HCT116 (cell line): Measurements from ENCODE around the gene PSORS1C1. TPM values are rescaled to one million over a fixed set of nuclear protein-coding genes. Genes with fewer than 3 reads are reported as not detected.

Source experiments
- ATAC-seq: fragments of 200-7000 bp; cut with Tn5 transposase; 2 replicates; pipeline ENCODE4 v1.9.1; 2020; ENCODE audit warnings: mild to moderate bottlenecking, moderate library complexity
- BruUV-seq: library from RNA; stranded (reverse); fragments of 400-500 nt; replicated peaks from 2 replicates; lab custom pipeline; 2021; lab: Mats Ljungman, UMichigan
- CTCF ChIA-PET: fragments of 300-600 bp; sonication (Branson Sonifier 250); formaldehyde crosslinking; loops from one replicate; lab custom pipeline; 2021; ENCODE audit warnings: antibody characterized with exemption; lab: Charles Lee
- POLR2A ChIA-PET: fragments of 300-600, 350-600 bp; sonication (Branson Sonifier 250); formaldehyde crosslinking; loops from one replicate; lab custom pipeline; 2021; ENCODE audit warnings: antibody characterized with exemption; lab: Charles Lee
- RAD21 ChIA-PET, 2 experiments: fragments of 300-600 bp; sonication (Branson Sonifier 250); formaldehyde crosslinking; loops; one replicate each; lab custom pipeline; 2023; ENCODE audit warnings: low total read pairs in 2 of 2; ENCODE audit not compliant: uncharacterized antibody in 2 of 2, unreplicated experiment in 2 of 2, low non-redundant PET in 1 of 2; lab: Charles Lee
- DNase-seq: peaks from one replicate; pipeline ENCODE4 v3.0.0-alpha.2; 2010; ENCODE audit warnings: low read depth, low spot score
- H2AFZ ChIP-seq: fragments of 200-600 bp; shearing (Covaris generic), sonication (generic); 2 replicates; pipeline ENCODE4 v1.6.1; 2017; ENCODE audit warnings: low read depth, mixed run types, mixed read lengths, antibody characterized with exemption, low read length; ENCODE audit not compliant: poor library complexity, severe bottlenecking
- H3K27ac ChIP-seq: 2 replicates; pipeline ENCODE4 v1.5.1; 2012; ENCODE audit warnings: low read depth, low read length
- H3K27me3 ChIP-seq: fragments of 200-600 bp; sonication (generic); 2 replicates; pipeline ENCODE4 v1.6.1; 2016; ENCODE audit warnings: mixed run types, low read length, mixed read lengths; ENCODE audit not compliant: insufficient read depth
- H3K36me3 ChIP-seq, 2 experiments: fragments of 200-500 bp in 1 of 2; fragments of 200-600 bp in 1 of 2; sonication (Bioruptor generic) in 1 of 2; sonication (generic) in 1 of 2; 2 replicates each; pipeline versions ENCODE4 v1.5.1 to v1.6.1; 2014 to 2016; ENCODE audit warnings: low read length in 2 of 2, inconsistent platforms in 1 of 2, mixed read lengths in 1 of 2, mixed run types in 1 of 2; ENCODE audit not compliant: insufficient read depth in 2 of 2, control insufficient read depth in 1 of 2
- H3K4me1 ChIP-seq, 2 experiments: fragments of 200-600 bp in 1 of 2; sonication (generic) in 1 of 2; 2 replicates each; pipeline versions ENCODE4 v1.5.1 to v1.6.1; 2012 to 2017; ENCODE audit warnings: low read length in 2 of 2, inconsistent platforms in 1 of 2, mild to moderate bottlenecking in 1 of 2, mixed read lengths in 1 of 2, mixed run types in 1 of 2, moderate library complexity in 1 of 2; ENCODE audit not compliant: insufficient read depth in 2 of 2, control insufficient read depth in 1 of 2
- H3K4me2 ChIP-seq: fragments of 200-600 bp; sonication (generic); 2 replicates; pipeline ENCODE4 v1.6.1; 2017; ENCODE audit warnings: mixed run types, low read length, mixed read lengths
- H3K4me3 ChIP-seq, 2 experiments: fragments of 200-600 bp in 1 of 2; sonication (generic) in 1 of 2; replicated peaks in 1 of 2; 2 replicates each; pipeline ENCODE4 v1.5.1; 2011 to 2016; ENCODE audit warnings: low read length in 2 of 2, control low read depth in 1 of 2, low read depth in 1 of 2, mild to moderate bottlenecking in 1 of 2, mixed read lengths in 1 of 2, mixed run types in 1 of 2
- H3K79me2 ChIP-seq: fragments of 200-600 bp; sonication (generic); 2 replicates; pipeline ENCODE4 v1.6.1; 2017; ENCODE audit warnings: mild to moderate bottlenecking, mixed run types, low read length, moderate library complexity, mixed read lengths; ENCODE audit not compliant: insufficient read depth
- H3K9ac ChIP-seq: fragments of 200-600 bp; sonication (generic); 2 replicates; pipeline ENCODE4 v1.6.1; 2016; ENCODE audit warnings: low read length, mixed read lengths
- H3K9me2 ChIP-seq: fragments of 200-600 bp; sonication (generic), shearing (Covaris generic); 2 replicates; pipeline ENCODE4 v1.6.1; 2017; ENCODE audit warnings: mixed run types, mild to moderate bottlenecking, moderate library complexity; ENCODE audit not compliant: insufficient read depth
- H3K9me3 ChIP-seq, 2 experiments: fragments of 200-500 bp in 1 of 2; fragments of 200-600 bp in 1 of 2; sonication (Bioruptor generic) in 1 of 2; sonication (generic) in 1 of 2; 2 replicates each; pipeline ENCODE4 v1.6.1; 2014 to 2017; ENCODE audit warnings: low read length in 2 of 2, mixed read lengths in 2 of 2, inconsistent platforms in 1 of 2, low read depth in 1 of 2, mild to moderate bottlenecking in 1 of 2, mixed run types in 1 of 2, moderate library complexity in 1 of 2; ENCODE audit not compliant: control insufficient read depth in 1 of 2, insufficient read depth in 1 of 2
- H4K20me1 ChIP-seq: fragments of 200-600 bp; sonication (generic), shearing (Covaris generic); 2 replicates; pipeline ENCODE4 v1.6.1; 2017; ENCODE audit warnings: mixed run types, mild to moderate bottlenecking, moderate library complexity; ENCODE audit not compliant: insufficient read depth
- CEBPB ChIP-seq: IDR thresholded peaks from 2 replicates; pipeline ENCODE4 v1.6.1; 2012; ENCODE audit warnings: low read depth
- ELF1 ChIP-seq: IDR thresholded peaks from 2 replicates; pipeline ENCODE4 v1.6.1; 2012; ENCODE audit warnings: low read depth, borderline replicate concordance
- EZH2 ChIP-seq: fragments of 200-600 bp; sonication (generic); IDR thresholded peaks from 2 replicates; pipeline ENCODE4 v1.6.1; 2017; ENCODE audit warnings: antibody characterized with exemption, mixed run types
- EZH2phosphoT487 ChIP-seq: fragments of 200-600 bp; IDR thresholded peaks from 2 replicates; pipeline ENCODE4 v1.6.1; 2018; ENCODE audit warnings: antibody characterized with exemption, borderline replicate concordance
- FOSL1 ChIP-seq: IDR thresholded peaks from 2 replicates; pipeline ENCODE4 v1.6.1; 2012; ENCODE audit warnings: low read depth
- JUND ChIP-seq: IDR thresholded peaks from 2 replicates; pipeline ENCODE4 v1.6.1; 2012
- POLR2A ChIP-seq: IDR thresholded peaks from 2 replicates; pipeline ENCODE4 v1.7.0; 2011; ENCODE audit warnings: borderline replicate concordance; ENCODE audit not compliant: insufficient read depth, insufficient read length; ENCODE audit errors: extremely low read depth
- POLR2AphosphoS5 ChIP-seq: IDR thresholded peaks from 2 replicates; pipeline ENCODE4 v1.6.1; 2011; ENCODE audit warnings: mild to moderate bottlenecking, low read depth, low read length, moderate library complexity
- RAD21 ChIP-seq: IDR thresholded peaks from 2 replicates; pipeline ENCODE4 v1.6.1; 2012; ENCODE audit warnings: low read depth, mild to moderate bottlenecking
- SIN3A ChIP-seq: IDR thresholded peaks from 2 replicates; pipeline ENCODE4 v1.6.1; 2012; ENCODE audit warnings: low read depth
- SP1 ChIP-seq: IDR thresholded peaks from 2 replicates; pipeline ENCODE4 v1.6.1; 2012; ENCODE audit warnings: low read depth
- TCF7L2 ChIP-seq: IDR thresholded peaks from 2 replicates; pipeline ENCODE4 v1.7.0; 2011; ENCODE audit warnings: borderline replicate concordance, inconsistent platforms; ENCODE audit not compliant: insufficient read depth, insufficient read length; ENCODE audit errors: extremely low read depth
- YY1 ChIP-seq: IDR thresholded peaks from 2 replicates; pipeline ENCODE4 v1.6.1; 2011; ENCODE audit warnings: low read length, low read depth, moderate library complexity, mild to moderate bottlenecking; ENCODE audit not compliant: insufficient replicate concordance; ENCODE audit errors: extremely low read depth
- ZFX ChIP-seq: fragments of 450-650 bp; IDR thresholded peaks from 2 replicates; pipeline ENCODE4 v1.6.1; 2017
- ZNF274 ChIP-seq: fragments of 200-500 bp; sonication (Bioruptor generic); IDR thresholded peaks from 2 replicates; pipeline ENCODE4 v1.6.1; 2014; ENCODE audit warnings: mild to moderate bottlenecking, low read depth, low read length, inconsistent platforms
- intact Hi-C: fragments of 100-400 bp; cut with micrococcal nuclease; formaldehyde crosslinking; loops from 2 replicates; pipeline ENCODE4 v1.10.0; 2022
- total RNA-seq: library from RNA; stranded (reverse); gene quantifications from one replicate; pipeline ENCODE4 v1.2.1, GENCODE V29; 2021; ENCODE audit not compliant: unreplicated experiment
- TF ChIP-seq, protein P1 (sequence below): IDR thresholded peaks from 2 replicates; pipeline ENCODE4 v1.6.1; 2011; ENCODE audit warnings: mild to moderate bottlenecking, low read length, moderate library complexity; ENCODE audit not compliant: insufficient replicate concordance; ENCODE audit errors: extremely low read depth

The PSORS1C1 gene
- total RNA-seq, 1 experiment from 2014 or later: 9.8 TPM

GRCh38 chr6:31171931-31172905, 57.6 kb downstream of the PSORS1C1 start:
- DNase-seq: no peak
- peaks cover 3 to 19% of the 10 kb centered on the region in 2 experiments for H3K4me1 ChIP-seq
- no peaks in the 10 kb centered on the region for H3K9me3 ChIP-seq
- ChIA-PET POLR2A (no interaction called here), CTCF (no interaction called here), RAD21 (no interaction called here)
- ATAC-seq: no peak
- H3K4me3 ChIP-seq: no peak overlapping the region
- H3K27me3 ChIP-seq: no peaks in the 10 kb centered on the region
- no peaks in the 10 kb centered on the region for H3K9me2 ChIP-seq
- no peak overlapping the region for H3K27ac ChIP-seq
- BruUV-seq: no TSS peak
- no peaks in the 10 kb centered on the region for H4K20me1 ChIP-seq
- intact Hi-C loops: no loop called here
- no peaks in the 10 kb centered on the region for H3K36me3 ChIP-seq
- no peak for TF ChIP-seq JUND
- TF ChIP-seq EZH2: no peak
- no peak for TF ChIP-seq FOSL1
- TF ChIP-seq TCF7L2: no peak
- no peak for TF ChIP-seq SIN3A
- TF ChIP-seq ZNF274: no peak
- no peak for TF ChIP-seq SP1
- no peak for TF ChIP-seq RAD21
- TF ChIP-seq ELF1: no peak
- TF ChIP-seq POLR2A: no peak
- H2AFZ ChIP-seq: no peak overlapping the region
- H3K9ac ChIP-seq: no peak overlapping the region
- no peak overlapping the region for H3K4me2 ChIP-seq
- H3K79me2 ChIP-seq: no peaks in the 10 kb centered on the region

- intact Hi-C loops: no loop called here
- no peak for DNase-seq
- ChIA-PET POLR2A (no interaction called here), RAD21 (no interaction called here), CTCF (no interaction called here)
- no peaks in the 10 kb centered on the region for H3K36me3 ChIP-seq
- H3K9me3 ChIP-seq: no peaks in the 10 kb centered on the region
- H3K4me3 ChIP-seq: no peak overlapping the region
- H3K9me2 ChIP-seq: no peaks in the 10 kb centered on the region
- H3K4me2 ChIP-seq: no peak overlapping the region
- H3K27ac ChIP-seq: no peak overlapping the region
- no peaks in the 10 kb centered on the region for H3K79me2 ChIP-seq
- H4K20me1 ChIP-seq: no peaks in the 10 kb centered on the region
- H3K9ac ChIP-seq: no peak overlapping the region
- no TSS peak for BruUV-seq
- H3K27me3 ChIP-seq: no peaks in the 10 kb centered on the region
- peak overlapping the region; percentile 35 for H2AFZ ChIP-seq
- peaks cover 3 to 19% of the 10 kb centered on the region in 2 experiments for H3K4me1 ChIP-seq
- no peak for ATAC-seq
- TF ChIP-seq ZFX: no peak
- no peak for TF ChIP-seq JUND
- TF ChIP-seq YY1: no peak
- no peak for TF ChIP-seq EZH2phosphoT487
- TF ChIP-seq SP1: no peak
- no peak for TF ChIP-seq CEBPB
- TF ChIP-seq, protein P1, sequence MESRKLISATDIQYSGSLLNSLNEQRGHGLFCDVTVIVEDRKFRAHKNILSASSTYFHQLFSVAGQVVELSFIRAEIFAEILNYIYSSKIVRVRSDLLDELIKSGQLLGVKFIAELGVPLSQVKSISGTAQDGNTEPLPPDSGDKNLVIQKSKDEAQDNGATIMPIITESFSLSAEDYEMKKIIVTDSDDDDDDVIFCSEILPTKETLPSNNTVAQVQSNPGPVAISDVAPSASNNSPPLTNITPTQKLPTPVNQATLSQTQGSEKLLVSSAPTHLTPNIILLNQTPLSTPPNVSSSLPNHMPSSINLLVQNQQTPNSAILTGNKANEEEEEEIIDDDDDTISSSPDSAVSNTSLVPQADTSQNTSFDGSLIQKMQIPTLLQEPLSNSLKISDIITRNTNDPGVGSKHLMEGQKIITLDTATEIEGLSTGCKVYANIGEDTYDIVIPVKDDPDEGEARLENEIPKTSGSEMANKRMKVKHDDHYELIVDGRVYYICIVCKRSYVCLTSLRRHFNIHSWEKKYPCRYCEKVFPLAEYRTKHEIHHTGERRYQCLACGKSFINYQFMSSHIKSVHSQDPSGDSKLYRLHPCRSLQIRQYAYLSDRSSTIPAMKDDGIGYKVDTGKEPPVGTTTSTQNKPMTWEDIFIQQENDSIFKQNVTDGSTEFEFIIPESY: no peak
- no peak for TF ChIP-seq SIN3A
- TF ChIP-seq FOSL1: no peak
- TF ChIP-seq ELF1: no peak
- TF ChIP-seq RAD21: no peak
- no peak for TF ChIP-seq POLR2AphosphoS5
- TF ChIP-seq ZNF274: no peak
Observed at GRCh38 chr6:31172973-31173384, 58.4 kb downstream of the PSORS1C1 start.
